Esophagus muscularis mucosa (tissue), 4 donors: Measurements from ENCODE around the gene RYR1. TPM values are rescaled to one million over a fixed set of nuclear protein-coding genes. Genes with fewer than 3 reads are reported as not detected.

ENCODE experiments used
- DNase-seq: peaks from one replicate; pipeline ENCODE4 v3.0.0-alpha.2; 2017; ENCODE audit errors: extremely low spot score
- H3K27ac ChIP-seq, 4 donors: fragments of 200-600 bp; sonication (generic); replicated peaks in 1 of 4; 1 replicate in 3 of 4; 2 replicates in 1 of 4; pipeline ENCODE4 v1.5.1; 2016 to 2019; ENCODE audit warnings: mild to moderate bottlenecking in 1 of 4
- H3K27me3 ChIP-seq, 4 donors: fragments of 200-600 bp; sonication (generic); one replicate each; pipeline versions ENCODE4 v1.5.1 to v1.6.0; 2016 to 2019
- H3K36me3 ChIP-seq, 4 donors: fragments of 200-600 bp; sonication (generic); one replicate each; pipeline ENCODE4 v1.5.1; 2016 to 2019
- H3K4me1 ChIP-seq, 4 donors: fragments of 200-600 bp; sonication (generic); one replicate each; pipeline ENCODE4 v1.5.1; 2016 to 2019
- H3K4me3 ChIP-seq, 4 donors: fragments of 200-600 bp; sonication (generic); 1 replicate in 2 of 4; 2 replicates in 2 of 4; pipeline ENCODE4 v1.5.1; 2016 to 2019; ENCODE audit warnings: mild to moderate bottlenecking in 4 of 4, moderate library complexity in 1 of 4
- H3K9me3 ChIP-seq, 4 donors: fragments of 200-600 bp; sonication (generic); 1 replicate in 3 of 4; 2 replicates in 1 of 4; pipeline ENCODE4 v1.5.1; 2016 to 2019
- EP300 ChIP-seq: sonication (generic); formaldehyde crosslinking; IDR thresholded peaks from one replicate; pipeline ENCODE4 v1.6.1; 2017; ENCODE audit warnings: antibody characterized with exemption
- POLR2A ChIP-seq: fragments of 450-650 bp; IDR thresholded peaks from one replicate; pipeline ENCODE4 v1.6.1; 2017; ENCODE audit warnings: antibody characterized with exemption, moderate library complexity, mild to moderate bottlenecking, low read depth
- POLR2AphosphoS5 ChIP-seq, 2 donors: sonication (generic); formaldehyde crosslinking; IDR thresholded peaks; one replicate each; pipeline ENCODE4 v1.6.1; 2017; ENCODE audit warnings: antibody characterized with exemption in 2 of 2
- WGBS: methylation state at CpG from one replicate; pipeline ENCODE4 v1.1.5; 2018; 5-methylcytosine and 5-hydroxymethylcytosine counted together
- intact Hi-C: fragments of 100-400 bp; cut with DNase I; formaldehyde crosslinking; loops from one replicate; pipeline ENCODE4 v1.15.1; 2023
- total RNA-seq, 4 donors: library from RNA; depleted of rRNA; stranded (reverse); fragments of >200 nt; gene quantifications; one replicate each; pipeline versions ENCODE4 v1.1.0 to v1.2.1, GENCODE V29; 2016
- TF ChIP-seq, protein P1 (sequence below), 3 experiments: fragments of 200-600 bp in 2 of 3; fragments of 450-650 bp in 1 of 3; sonication (generic) in 2 of 3; IDR thresholded peaks; one replicate each; pipeline ENCODE4 v1.5.1; 2017 to 2019; ENCODE audit warnings: antibody characterized with exemption in 3 of 3, mild to moderate bottlenecking in 2 of 3, moderate library complexity in 1 of 3

The RYR1 gene
- total RNA-seq, 4 donors from 2014 or later, result 0.99 to 4.0 (median 2.7) TPM

DNA sequence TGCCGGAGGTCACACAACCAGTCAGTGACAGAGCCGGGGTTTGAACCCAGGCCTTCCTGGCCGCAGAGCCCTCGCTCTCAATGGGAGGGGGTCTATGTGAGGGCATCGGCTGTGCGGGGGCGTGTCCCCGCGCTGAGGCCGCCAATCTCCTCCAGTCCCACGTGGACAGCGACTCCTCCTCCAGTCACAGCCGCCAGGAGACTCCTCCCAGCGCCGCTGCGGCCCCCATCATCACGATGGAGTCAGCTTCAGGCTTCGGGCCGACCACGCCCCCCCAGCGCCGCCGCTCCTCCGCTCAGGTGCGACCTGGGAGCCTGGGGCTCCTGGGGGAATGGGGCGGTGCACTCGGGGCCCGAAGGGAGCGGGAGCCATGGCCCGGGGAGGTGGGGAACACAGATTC, 39.0 kb upstream of the RYR1 start:
- no peak overlapping the region for H3K4me3 ChIP-seq
- intact Hi-C loops, result no loop called here
- no peaks in the 10 kb centered on the region for H3K9me3 ChIP-seq
- H3K4me1 ChIP-seq, result peaks cover 0 to 18% (median 8%) of the 10 kb centered on the region in 4 donors
- no peak for DNase-seq
- TF ChIP-seq EP300, result no peak
- no peak for TF ChIP-seq POLR2A
- TF ChIP-seq, protein P1, sequence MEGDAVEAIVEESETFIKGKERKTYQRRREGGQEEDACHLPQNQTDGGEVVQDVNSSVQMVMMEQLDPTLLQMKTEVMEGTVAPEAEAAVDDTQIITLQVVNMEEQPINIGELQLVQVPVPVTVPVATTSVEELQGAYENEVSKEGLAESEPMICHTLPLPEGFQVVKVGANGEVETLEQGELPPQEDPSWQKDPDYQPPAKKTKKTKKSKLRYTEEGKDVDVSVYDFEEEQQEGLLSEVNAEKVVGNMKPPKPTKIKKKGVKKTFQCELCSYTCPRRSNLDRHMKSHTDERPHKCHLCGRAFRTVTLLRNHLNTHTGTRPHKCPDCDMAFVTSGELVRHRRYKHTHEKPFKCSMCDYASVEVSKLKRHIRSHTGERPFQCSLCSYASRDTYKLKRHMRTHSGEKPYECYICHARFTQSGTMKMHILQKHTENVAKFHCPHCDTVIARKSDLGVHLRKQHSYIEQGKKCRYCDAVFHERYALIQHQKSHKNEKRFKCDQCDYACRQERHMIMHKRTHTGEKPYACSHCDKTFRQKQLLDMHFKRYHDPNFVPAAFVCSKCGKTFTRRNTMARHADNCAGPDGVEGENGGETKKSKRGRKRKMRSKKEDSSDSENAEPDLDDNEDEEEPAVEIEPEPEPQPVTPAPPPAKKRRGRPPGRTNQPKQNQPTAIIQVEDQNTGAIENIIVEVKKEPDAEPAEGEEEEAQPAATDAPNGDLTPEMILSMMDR (IDR thresholded peaks at IDR 0.05), result no peak
- TF ChIP-seq POLR2AphosphoS5 (IDR thresholded peaks at IDR 0.05), result no peak
- no peaks in the 10 kb centered on the region for H3K36me3 ChIP-seq
- peaks cover 0 to 59% (median 35%) of the 10 kb centered on the region in 4 donors for H3K27me3 ChIP-seq
- H3K27ac ChIP-seq, result no peak overlapping the region
- 9% methylated on average over 9 of the region's 30 CpGs for WGBS

DNA sequence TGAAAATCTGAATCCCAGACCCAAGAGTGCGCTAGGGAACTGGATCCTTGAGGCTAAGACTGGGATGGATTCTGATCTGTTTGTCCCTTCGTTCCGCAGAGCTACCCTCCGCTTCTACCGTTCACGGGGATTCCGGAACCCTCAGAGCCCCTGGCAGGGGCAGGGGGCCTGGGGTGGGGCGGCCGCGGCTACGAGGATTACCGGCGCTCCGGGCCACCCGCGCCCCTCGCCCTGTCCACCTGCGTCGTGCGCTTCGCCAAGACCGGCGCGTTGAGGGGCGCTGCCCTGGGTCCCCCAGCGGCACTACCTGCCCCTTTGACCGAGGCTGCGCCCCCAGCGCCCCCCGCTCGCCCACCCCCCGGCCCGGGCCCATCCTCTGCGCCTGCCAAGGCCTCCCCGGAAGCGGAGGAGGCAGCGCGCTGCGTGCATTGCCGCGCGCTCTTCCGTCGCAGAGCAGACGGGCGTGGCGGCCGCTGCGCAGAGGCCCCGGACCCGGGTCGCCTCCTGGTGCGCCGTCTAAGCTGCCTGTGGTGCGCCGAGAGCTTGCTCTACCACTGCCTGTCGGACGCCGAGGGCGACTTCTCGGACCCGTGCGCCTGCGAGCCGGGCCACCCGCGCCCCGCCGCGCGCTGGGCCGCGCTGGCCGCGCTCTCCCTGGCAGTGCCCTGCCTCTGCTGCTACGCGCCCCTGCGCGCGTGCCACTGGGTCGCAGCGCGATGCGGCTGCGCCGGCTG, 37.9 kb upstream of the RYR1 start:
- intact Hi-C loops, result no loop called here
- peaks cover 0 to 70% (median 42%) of the 10 kb centered on the region in 4 donors for H3K27me3 ChIP-seq
- no peaks in the 10 kb centered on the region for H3K9me3 ChIP-seq
- peaks cover 0 to 14% (median 3%) of the 10 kb centered on the region in 4 donors for H3K4me1 ChIP-seq
- DNase-seq, result no peak
- TF ChIP-seq, protein P1 (IDR thresholded peaks at IDR 0.05), result no peak
- TF ChIP-seq EP300, result no peak
- no peak for TF ChIP-seq POLR2A
- TF ChIP-seq POLR2AphosphoS5 (IDR thresholded peaks at IDR 0.05), result no peak
- 11% methylated on average over 28 of the region's 86 CpGs for WGBS
- H3K4me3 ChIP-seq, result peak overlapping the region in 2 of 4 donors; percentile 14 to 16
- H3K36me3 ChIP-seq, result no peaks in the 10 kb centered on the region
- no peak overlapping the region for H3K27ac ChIP-seq

DNA sequence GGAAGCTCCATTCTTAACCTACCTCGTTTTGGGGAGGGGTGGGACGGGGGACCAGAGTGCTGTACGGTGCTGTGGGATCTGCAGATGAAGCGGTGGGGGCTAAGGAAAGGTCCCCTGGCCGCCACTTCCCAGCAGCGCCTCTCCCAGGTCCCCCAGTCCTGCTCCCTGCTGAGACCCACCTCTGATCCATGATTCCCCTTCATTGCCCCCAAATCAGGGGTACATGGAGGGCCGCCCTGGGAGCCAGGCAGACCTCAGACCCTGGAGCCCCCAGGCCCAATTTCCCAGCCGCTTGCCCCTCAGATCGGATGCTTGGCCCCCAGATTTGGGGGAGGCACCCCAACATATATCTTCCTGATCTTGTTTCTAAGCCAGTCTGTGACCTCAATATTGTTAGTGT, 34.4 kb upstream of the RYR1 start:
- DNase-seq, result no peak
- H3K36me3 ChIP-seq, result no peaks in the 10 kb centered on the region
- no peak overlapping the region for H3K27ac ChIP-seq
- no peaks in the 10 kb centered on the region for H3K9me3 ChIP-seq
- H3K4me1 ChIP-seq, result peaks cover 5 to 25% (median 14%) of the 10 kb centered on the region in 4 donors
- peaks cover 0 to 77% (median 45%) of the 10 kb centered on the region in 4 donors for H3K27me3 ChIP-seq
- 56% methylated on average over 9 of the region's 9 CpGs for WGBS
- TF ChIP-seq, protein P1 (IDR thresholded peaks at IDR 0.05), result no peak
- no peak for TF ChIP-seq POLR2AphosphoS5 (IDR thresholded peaks at IDR 0.05)
- TF ChIP-seq EP300, result no peak
- no peak for TF ChIP-seq POLR2A
- intact Hi-C loops, result no loop called here
- no peak overlapping the region for H3K4me3 ChIP-seq

DNA sequence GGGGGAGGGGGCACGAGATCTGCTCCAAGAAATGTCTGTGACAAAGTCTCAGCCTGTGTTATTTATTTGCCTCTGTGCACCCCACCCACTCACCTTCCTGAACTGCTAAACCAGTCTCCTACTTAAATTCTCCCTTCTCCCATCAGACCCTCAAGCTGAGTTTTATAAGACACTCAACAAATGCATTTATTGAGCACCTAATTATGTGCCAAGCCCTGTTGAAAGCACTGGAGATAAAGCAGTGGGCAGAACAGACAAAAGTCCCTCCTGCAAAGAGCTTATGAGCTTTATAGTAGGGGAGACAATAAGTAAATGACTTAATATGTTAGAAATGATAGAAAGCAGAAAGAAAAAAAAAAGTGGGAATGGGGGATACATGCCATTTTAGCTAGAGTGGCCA, 34.0 kb upstream of the RYR1 start:
- intact Hi-C loops, result no loop called here
- H3K4me1 ChIP-seq, result peaks cover 5 to 28% (median 18%) of the 10 kb centered on the region in 4 donors
- TF ChIP-seq POLR2AphosphoS5 (IDR thresholded peaks at IDR 0.05), result no peak
- no peak for TF ChIP-seq POLR2A
- TF ChIP-seq, protein P1 (IDR thresholded peaks at IDR 0.05), result no peak
- TF ChIP-seq EP300, result no peak
- WGBS, result 100% methylated on average over 1 of the region's 1 CpG
- H3K27me3 ChIP-seq, result peaks cover 0 to 72% (median 43%) of the 10 kb centered on the region in 4 donors
- H3K9me3 ChIP-seq, result no peaks in the 10 kb centered on the region
- H3K4me3 ChIP-seq, result no peak overlapping the region
- H3K36me3 ChIP-seq, result peaks cover 0 to 2% (median 0%) of the 10 kb centered on the region in 4 donors
- no peak for DNase-seq
- H3K27ac ChIP-seq, result no peak overlapping the region
